BJ (cell line): ENCODE measurements around the gene SPP2. TPM values are rescaled to one million over a fixed set of nuclear protein-coding genes. Genes with fewer than 3 reads are reported as not detected.

Source experiments
- CTCF ChIA-PET: fragments of 350-600 bp; formaldehyde crosslinking; extraction: SDS; loops from one replicate; lab custom pipeline; 2021; ENCODE audit warnings: antibody characterized with exemption, inconsistent platforms; lab: Yijun Ruan, JAX
- POLR2A ChIA-PET: fragments of 300-600 bp; sonication (Branson Sonifier 250); formaldehyde crosslinking; extraction: SDS; loops from one replicate; lab custom pipeline; 2021; ENCODE audit warnings: antibody characterized with exemption; lab: Charles Lee
- DNase-seq: peaks from one replicate; pipeline ENCODE4 v3.0.0-alpha.2; 2011; ENCODE audit warnings: low read depth
- H3K27me3 ChIP-seq: 2 replicates; pipeline ENCODE4 v1.6.0; 2011; ENCODE audit warnings: low read length; ENCODE audit not compliant: control insufficient read depth, insufficient read depth
- H3K36me3 ChIP-seq: 2 replicates; pipeline ENCODE4 v1.5.1; 2011; ENCODE audit warnings: low read length; ENCODE audit not compliant: control insufficient read depth, insufficient read depth
- H3K4me3 ChIP-seq: 2 replicates; pipeline ENCODE4 v1.5.1; 2011; ENCODE audit warnings: low read depth, mild to moderate bottlenecking, control low read depth, low read length
- CTCF ChIP-seq: IDR thresholded peaks from 2 replicates; pipeline ENCODE4 v1.5.1; 2011; ENCODE audit warnings: low read depth, mild to moderate bottlenecking, control low read depth, inconsistent platforms, low read length, moderate library complexity; ENCODE audit not compliant: insufficient read depth
- polyA plus RNA-seq: library from polyadenylated mRNA; depleted of rRNA; stranded (reverse); fragments of >200 nt; gene quantifications from 2 replicates; pipeline ENCODE4 v1.2.3, GENCODE V29; 2011

Gene SPP2
- polyA plus RNA-seq, 1 experiment = not detected

DNA sequence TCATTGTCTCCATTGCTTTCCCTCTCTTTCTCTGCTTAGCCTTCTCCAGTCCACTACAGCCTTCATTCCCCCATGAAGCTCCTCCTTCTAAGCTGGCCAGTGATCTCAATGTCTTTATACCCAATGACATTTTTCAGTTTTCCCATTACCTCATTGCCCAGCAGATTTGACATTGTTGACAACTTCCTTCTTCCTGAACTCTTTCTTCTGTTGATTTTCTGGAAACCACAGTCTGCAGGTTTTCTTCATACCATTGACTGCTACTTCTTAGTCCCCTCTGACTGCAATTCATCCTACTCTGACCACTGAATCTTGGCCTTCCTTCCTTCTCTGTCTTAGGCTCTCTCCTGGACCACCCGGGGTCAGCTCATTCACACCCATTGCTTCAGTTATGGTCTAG lies 22.9 kb upstream of the SPP2 start:
- no peak for TF ChIP-seq CTCF
- Histone ChIP-seq H3K36me3 (no peaks in the 10 kb centered on the region), H3K27me3 (peaks cover 2% of the 10 kb centered on the region; the same call in 1 of the 2 replicates), H3K4me3 (no peak overlapping the region)
- DNase-seq = no peak
- ChIA-PET CTCF (no interaction called here), POLR2A (no interaction called here)

GRCh38 chr2:234029150-234029733 lies 21.3 kb upstream of the SPP2 start:
- POLR2A ChIA-PET = no interaction called here

DNA sequence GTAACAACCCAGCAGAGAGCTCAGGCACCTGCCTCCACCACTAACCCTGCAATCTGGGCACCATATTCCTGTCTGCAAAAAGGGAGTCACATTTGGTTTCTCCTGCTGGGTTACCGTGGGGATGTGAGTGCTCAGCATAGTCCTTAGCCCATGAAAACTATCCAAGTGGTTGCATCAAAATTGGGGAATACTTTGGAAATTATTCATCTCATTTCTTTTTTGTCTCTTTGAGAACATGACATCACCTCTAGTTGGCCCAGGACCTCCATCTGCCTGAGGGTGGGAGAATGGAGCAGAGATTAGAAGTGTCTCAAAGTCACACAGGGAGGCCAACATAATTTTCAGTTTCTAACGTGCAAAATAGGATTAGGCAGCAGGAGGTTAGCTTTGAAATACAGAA lies 19.3 kb upstream of the SPP2 start:
- TF ChIP-seq CTCF = no peak
- Histone ChIP-seq H3K36me3 (no peaks in the 10 kb centered on the region), H3K27me3 (peaks cover 4% of the 10 kb centered on the region; the same call in 1 of the 2 replicates), H3K4me3 (no peak overlapping the region)
- ChIA-PET POLR2A (no interaction called here), CTCF (no interaction called here)
- DNase-seq = no peak

More at GRCh38 chr2:234029150-234029733, 21.3 kb upstream of the SPP2 start:
- no peak for DNase-seq
- Histone ChIP-seq H3K27me3 (peaks cover 2% of the 10 kb centered on the region; the same call in 1 of the 2 replicates), H3K4me3 (no peak overlapping the region), H3K36me3 (no peaks in the 10 kb centered on the region)
- no peak for TF ChIP-seq CTCF
- CTCF ChIA-PET = interaction anchor here (1.5 kb wide), 1 partner anchor 48 kb away, joined by 4 read pairs; no protein-coding TSS in a partner anchor

DNA sequence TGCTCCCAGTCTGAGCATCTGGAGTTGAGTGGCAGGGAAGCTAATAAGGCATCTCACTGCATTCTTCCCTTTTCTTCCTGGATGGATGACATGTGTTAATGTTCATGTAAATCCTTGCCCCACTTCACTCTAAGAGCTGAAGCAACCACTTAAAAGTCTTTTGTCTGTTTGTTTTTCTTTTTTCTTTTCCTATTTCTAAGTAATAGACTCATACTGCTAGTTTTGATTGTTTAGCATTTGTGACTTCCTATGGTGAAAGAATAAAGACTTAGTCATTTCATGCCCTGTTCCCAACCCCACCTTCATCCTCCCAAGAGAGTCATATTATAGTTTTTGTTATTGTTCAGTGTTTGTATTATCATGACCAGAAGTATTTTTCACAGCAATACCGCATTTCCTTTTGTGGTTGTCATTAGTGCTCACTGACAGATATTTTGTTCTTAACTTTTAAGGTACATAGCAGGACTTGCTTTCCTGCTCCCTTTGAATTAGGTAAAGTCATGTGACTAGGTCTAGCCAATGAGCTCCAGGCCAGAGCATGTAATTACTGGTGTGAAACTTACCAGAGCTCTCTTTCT lies 18.1 kb upstream of the SPP2 start:
- ChIA-PET CTCF (no interaction called here), POLR2A (no interaction called here)
- peak; percentile 24 for DNase-seq
- peaks cover 4% of the 10 kb centered on the region; the same call in 1 of the 2 replicates for H3K27me3 ChIP-seq
- H3K4me3 ChIP-seq = no peak overlapping the region
- TF ChIP-seq CTCF = no peak
- H3K36me3 ChIP-seq = no peaks in the 10 kb centered on the region

DNA sequence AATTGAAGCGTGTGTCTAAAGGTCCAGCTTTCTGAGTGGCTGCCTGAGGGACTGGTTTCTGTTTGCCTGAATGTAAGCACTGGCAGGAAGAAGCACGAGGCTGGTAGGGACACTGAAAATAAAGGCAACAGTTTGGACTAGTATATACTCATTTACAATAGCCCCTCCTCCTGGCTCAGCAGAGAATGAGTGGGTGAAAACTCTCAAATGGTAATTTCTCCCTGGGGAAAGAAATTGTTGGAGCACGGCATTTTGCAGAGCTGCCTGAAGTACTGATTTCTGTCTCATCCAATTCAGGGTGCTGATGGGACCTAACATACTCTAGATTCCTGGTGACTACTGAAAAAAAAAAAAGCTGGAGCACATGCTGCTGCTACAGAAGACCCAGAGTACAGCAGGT lies 17.3 kb upstream of the SPP2 start:
- DNase-seq = no peak
- no peak for TF ChIP-seq CTCF
- CTCF ChIA-PET = no interaction called here

More for the DNA sequence above, 17.3 kb upstream of the SPP2 start:
- Histone ChIP-seq H3K36me3 (no peaks in the 10 kb centered on the region), H3K4me3 (no peak overlapping the region), H3K27me3 (peaks cover 4% of the 10 kb centered on the region; the same call in 1 of the 2 replicates)
- POLR2A ChIA-PET = no interaction called here
